Omental fat pad (tissue), 4 donors: ENCODE measurements around the gene ALDH7A1. TPM values are rescaled to one million over a fixed set of nuclear protein-coding genes. Genes with fewer than 3 reads are reported as not detected.

Experiments
- ATAC-seq: fragments of 150-250 bp; one replicate; pipeline ENCODE4 v1.9.1; 2016; ENCODE audit warnings: mild to moderate bottlenecking, moderate library complexity; ENCODE audit not compliant: low FRiP score
- DNase-seq: peaks from one replicate; pipeline ENCODE4 v3.0.0-alpha.2; 2019; ENCODE audit warnings: low spot score
- total RNA-seq, 4 donors: library from RNA; depleted of rRNA; stranded (reverse); fragments of >200 nt; gene quantifications; one replicate each; pipeline ENCODE4 v1.1.0, GENCODE V29; 2016
- TF ChIP-seq, protein P1 (sequence below), 3 donors: fragments of 450-650 bp; IDR thresholded peaks; one replicate each; pipeline ENCODE4 v1.5.1; 2016 to 2017; ENCODE audit warnings: antibody characterized with exemption in 3 of 3, mild to moderate bottlenecking in 3 of 3, moderate library complexity in 2 of 3

The ALDH7A1 gene
- 10 to 100 TPM; 14.8 to 32.6 (median 17.9) TPM for total RNA-seq

DNA sequence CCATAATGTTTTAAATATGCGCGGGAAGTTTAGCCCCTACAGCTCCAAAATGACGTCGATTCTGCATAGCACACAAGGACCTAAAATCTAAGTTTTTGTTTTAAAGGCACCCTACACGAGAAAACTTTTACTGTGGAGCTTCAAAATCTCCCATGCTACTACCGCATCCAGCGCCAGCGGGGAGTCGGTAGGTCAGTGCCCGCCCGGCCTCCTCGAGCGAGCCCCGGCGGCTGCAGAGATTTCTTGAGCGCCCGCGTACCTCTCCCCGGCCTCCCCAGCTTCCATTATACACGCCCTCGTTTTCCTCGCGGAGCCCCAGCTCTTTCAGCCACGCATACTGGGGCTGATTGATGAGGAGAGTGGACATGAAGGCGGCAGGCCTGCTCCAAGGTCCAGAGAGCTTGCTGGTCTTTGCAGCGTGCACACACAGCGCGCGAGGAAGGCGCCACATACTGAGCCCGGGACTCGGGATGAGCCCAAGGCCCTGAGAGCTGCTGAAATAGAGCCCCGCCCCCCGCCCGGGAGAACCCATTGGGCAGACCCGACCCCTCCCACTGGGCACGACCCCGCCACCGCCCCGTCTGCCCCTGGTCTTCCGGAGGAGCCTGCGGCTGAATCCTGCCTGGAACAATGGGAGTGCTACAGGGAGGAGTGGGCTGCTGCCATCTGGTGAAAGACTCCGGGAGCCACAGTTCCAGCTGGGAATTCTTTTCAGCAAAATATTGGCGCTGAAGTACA, at the start of gene ALDH7A1:
TSS of gene ALDH7A1 (minus strand) at position 472 of the 738 bp plus-strand sequence. CDS start at position 451, 21 bp downstream.
- ATAC-seq (peak; percentile 94), DNase-seq (peak; percentile 48)
- TF ChIP-seq, protein P1, sequence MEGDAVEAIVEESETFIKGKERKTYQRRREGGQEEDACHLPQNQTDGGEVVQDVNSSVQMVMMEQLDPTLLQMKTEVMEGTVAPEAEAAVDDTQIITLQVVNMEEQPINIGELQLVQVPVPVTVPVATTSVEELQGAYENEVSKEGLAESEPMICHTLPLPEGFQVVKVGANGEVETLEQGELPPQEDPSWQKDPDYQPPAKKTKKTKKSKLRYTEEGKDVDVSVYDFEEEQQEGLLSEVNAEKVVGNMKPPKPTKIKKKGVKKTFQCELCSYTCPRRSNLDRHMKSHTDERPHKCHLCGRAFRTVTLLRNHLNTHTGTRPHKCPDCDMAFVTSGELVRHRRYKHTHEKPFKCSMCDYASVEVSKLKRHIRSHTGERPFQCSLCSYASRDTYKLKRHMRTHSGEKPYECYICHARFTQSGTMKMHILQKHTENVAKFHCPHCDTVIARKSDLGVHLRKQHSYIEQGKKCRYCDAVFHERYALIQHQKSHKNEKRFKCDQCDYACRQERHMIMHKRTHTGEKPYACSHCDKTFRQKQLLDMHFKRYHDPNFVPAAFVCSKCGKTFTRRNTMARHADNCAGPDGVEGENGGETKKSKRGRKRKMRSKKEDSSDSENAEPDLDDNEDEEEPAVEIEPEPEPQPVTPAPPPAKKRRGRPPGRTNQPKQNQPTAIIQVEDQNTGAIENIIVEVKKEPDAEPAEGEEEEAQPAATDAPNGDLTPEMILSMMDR (IDR thresholded peaks at IDR 0.05) = no peak

DNA sequence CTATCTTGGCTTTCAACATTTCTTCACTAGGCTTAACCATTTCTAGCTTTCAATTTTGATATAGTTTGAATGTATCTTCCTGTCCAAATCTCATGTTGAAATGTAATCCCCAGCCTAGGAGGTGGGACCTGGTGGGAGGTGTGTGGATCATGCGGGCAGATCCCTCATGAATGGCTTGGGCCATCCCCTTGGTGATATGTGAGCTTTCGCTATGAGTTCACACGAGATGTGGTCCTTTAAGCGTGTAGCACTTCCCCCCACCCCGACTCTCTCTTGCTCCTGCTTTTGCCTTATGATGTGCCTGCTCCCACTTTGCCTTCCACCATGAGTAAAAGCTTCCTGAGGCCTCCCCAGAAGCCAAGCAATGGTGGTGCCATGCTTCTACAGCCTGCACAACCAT, 46.4 kb upstream of the ALDH7A1 start:
- TF ChIP-seq, protein P1 (IDR thresholded peaks at IDR 0.05) = no peak
- ATAC-seq (no peak), DNase-seq (no peak)

DNA sequence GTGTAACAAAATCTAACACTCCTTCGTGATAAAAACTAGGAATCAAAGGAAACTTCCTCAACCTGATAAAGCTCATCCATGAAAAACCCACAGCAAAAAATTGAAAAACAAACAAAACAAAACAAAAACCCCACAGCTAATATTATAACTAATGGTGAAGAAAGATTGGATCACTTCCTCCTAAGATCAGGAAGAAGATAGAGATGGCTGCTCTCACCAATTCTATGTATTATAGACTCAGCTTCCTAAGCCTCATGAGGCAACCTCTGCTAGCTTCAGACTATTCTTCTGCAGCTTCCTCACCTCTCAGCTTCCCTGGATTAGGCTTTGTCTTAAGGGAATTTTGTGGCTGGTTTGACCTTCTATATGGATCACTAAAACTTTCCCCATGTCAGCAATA, 45.8 kb upstream of the ALDH7A1 start:
- ATAC-seq = no peak
- DNase-seq = no peak
- TF ChIP-seq, protein P1 (IDR thresholded peaks at IDR 0.05) = no peak

DNA sequence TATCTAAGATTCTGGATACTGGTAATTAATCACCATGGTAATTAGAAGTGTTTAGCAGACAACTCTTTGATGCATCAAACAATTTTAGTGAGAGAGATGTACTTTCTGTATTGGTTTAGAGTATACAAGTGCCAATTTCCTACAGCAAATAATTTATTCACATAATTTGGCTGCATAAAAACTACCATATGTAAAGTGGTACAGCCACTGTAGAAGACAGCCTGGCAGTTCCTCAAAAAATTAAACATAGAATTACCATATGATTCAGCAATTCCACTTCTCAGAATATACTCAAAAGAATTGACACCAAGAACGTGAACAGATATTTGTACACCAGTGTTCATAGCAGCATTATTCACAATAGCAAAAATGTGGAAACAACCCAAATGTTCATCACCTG, 41.9 kb upstream of the ALDH7A1 start:
- TF ChIP-seq, protein P1 (IDR thresholded peaks at IDR 0.05) = no peak
- DNase-seq = no peak
- no peak for ATAC-seq

DNA sequence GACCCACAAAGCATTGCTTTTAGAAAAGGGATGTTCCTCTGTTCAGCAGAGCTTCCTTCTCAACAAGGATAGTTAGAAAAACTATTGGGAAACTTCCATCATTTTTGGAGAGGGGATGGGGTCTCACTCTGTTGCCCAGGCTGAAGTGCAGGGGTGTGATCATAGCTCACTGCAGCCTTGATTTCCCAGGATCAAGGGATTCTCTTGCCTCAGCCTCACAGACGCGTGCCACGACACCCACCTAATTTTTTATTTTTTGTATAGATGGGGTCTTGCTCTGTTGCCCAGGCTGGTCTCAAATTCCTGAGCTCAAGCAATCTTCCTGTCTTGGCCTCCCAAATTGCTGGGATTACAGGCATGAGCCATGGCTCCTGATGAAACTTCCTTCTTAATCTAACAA, 40.6 kb upstream of the ALDH7A1 start:
- ATAC-seq (no peak), DNase-seq (no peak)
- TF ChIP-seq, protein P1 (IDR thresholded peaks at IDR 0.05) = no peak

DNA sequence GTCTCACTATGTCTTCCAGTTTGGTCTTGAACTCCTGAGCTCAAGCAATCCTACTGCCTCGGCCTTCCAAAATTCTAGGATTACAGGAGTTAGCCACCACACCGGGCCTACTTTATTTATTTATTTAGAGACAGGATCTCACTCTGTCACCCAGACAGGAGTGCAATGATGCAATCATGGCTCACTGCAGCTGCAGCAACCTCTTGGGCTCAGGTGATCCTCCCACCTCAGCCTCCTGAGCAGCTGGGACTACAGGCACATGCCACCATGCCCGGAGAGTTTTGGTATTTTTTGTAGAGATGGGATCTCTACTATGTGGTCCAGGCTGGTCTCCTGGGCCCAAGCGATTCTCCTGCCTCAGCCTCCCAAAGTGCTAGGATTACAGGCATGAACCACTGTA, 38.5 kb upstream of the ALDH7A1 start:
- DNase-seq (no peak), ATAC-seq (no peak)
- TF ChIP-seq, protein P1 (IDR thresholded peaks at IDR 0.05) = no peak

DNA sequence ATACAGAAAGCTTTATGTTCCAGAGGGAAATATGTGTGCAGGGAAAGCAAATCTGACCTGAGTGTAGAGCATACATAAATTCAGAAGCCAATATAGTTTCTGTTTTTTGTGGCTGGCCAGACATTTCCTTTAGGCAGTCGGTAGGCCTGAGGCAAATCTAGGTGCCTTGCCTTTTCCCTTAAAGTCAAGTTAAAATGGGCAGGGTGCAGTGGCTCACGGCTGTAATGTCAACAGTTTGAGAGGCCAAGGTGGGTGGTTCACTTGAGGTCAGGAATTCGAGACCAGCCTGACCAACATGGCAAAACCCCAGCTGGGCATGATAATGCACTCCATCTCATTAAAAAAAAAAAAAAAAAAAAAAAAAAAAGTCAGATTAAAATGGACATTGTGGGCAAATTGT, 36.9 kb upstream of the ALDH7A1 start:
- DNase-seq (no peak), ATAC-seq (no peak)
- TF ChIP-seq, protein P1 (IDR thresholded peaks at IDR 0.05) = no peak
